Activated CD4-positive, alpha-beta T cell treated with anti-CD3 and anti-CD28 coated beads, Interleukin-2, amount 50 U/mL, for 1 hour (primary cell): ENCODE results near the gene KYAT1.
A peak's percentile ranks its signal among the peaks of the same experiment; 100 is the strongest.

Source experiments
- DNase-seq: peaks from one replicate; pipeline ENCODE4 v3.0.0-alpha.2; 2020

The KYAT1 gene

DNA sequence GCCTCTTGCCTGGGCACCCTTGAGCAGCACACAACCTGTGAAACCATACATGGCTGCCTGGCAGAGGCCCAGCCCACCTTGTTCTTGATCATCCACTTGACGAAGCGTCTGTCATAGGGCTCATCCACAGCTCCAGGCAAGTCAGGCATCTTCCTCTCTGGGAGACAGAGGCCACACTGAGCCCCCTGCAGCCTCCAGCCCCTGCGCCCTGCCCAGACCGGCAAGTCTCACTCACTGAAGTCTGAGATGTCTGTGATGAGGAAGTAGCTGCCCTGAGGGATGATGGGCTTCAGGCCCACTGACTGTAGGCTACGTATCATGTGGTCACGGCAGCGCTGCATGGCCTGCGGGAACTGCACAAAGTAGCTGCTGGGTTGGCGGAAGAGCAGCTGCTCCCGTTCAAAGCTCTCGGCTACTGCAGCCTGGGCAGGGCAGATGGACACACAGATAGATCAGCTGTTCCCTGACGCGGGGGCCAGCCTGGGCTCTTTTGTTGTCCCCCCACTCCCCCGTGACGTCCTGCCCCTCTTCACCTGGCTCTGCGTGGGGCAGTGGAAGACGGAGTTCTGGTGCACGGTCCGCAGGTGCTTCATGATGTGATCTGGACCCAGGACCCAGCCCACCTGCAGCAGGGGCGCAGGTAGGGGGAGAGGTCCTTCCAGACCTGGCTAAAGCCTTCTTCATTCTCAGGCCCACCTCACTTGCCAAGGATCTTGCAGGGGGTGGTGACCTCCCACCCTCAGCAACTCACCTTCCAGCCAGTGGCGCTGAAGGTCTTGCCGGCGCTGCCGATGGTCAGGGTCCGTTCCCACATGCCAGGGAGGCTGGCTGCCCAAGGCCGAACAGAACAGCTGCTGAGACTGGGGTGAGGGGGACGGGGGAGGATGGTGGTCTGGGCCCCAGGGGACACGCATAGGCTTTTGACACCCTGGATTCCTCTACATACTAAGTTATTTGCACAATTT lies 46.2 kb downstream of the KYAT1 start:
- DNase-seq: no peak

DNA sequence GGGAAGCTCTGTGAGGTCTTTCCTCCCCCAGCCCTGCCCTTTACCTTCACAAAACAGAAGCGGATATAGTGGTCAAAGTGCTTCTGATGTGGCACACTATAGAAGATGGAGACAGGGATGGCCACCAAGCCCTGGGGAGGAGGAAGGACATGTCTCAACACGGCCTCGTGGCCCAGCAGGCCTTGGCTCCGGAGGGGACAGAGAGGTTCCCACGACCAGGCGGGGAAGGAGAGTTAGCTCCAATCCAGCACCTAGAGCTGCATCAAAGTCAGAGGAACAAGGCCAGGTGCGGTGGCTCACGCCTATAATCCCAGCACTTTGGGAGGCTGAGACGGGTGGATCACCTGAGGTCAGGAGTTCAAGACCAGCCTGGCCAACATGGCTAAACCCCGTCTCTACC lies 48.1 kb downstream of the KYAT1 start:
- no peak for DNase-seq

DNA sequence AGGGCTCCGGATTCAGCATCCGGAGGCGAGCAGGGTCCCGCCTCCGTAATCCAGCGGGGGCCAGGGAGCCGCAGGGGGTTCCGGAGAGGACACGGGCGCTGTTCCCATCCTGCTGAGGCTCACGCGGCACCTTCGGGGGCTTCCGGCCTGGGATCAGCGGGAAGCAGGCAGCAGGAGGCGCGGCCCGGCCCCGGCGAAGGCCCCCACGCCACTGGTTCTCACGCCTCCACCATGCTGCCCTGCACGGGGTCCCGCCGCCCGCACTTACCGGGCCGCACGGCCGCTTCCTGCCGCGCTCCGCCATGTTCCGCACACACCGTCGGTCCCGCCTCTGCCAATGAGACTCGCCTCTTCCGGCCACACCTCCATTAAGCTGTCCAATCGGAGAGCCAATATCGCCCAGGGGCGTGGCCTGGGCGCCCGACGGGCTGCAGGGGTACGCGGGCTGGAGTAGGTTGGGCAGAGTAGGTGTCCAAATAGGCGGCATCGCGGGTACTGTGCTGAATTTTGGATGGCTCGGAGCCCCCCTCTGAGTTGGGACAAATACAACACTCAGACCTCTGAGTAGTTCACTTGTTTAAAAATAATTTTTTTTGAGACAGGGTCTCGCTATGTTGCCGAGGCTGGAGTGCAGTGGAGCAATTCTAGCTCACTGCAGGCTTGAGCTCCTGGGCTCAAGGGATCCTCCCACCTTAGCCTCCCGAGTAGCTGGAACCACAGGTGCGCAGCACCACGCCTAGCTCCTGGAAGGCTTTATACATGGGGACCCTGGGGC lies 52.1 kb downstream of the KYAT1 start, which contains the start of gene SPOUT1:
Gene SPOUT1, minus strand, starts transcription at position 318 of the 775 bp plus-strand sequence. Its CDS starts 14 bp downstream, at position 304.
- DNase-seq: peak; percentile 90

DNA sequence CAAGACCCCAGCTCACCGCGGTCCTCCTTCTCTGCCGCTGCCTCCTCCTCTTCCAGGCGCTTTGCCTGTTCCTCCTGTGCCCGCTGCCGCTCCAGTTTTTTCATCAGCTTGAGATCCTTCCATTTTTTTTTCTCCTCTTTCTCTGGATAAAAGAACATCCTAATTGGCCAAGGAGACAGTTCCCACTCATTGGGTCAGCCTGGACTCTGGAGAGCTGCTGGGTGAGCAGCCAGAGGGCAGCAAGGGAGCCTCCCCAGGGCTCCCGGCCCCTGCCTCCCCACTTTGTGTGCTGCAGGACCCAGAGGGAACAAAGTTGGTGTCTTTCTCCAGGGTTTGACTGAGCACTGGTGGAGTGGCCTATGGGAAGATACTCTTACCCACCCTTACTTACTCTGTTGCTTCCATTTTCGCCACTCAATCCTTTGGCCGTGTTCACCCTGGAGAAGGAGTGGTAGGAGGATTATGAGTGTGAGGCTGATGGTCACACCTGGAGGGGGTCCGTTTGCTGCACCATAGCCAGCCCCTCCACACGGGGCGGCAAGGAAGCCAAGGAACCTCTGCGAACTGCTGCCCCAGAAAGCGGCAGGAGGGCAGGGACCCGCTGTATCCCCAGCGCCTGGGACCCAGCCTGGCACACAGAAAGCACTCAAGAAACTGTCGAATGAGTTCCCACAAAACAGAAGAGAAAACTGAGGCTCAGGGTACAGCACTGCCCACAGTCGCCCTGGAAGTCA lies 52.9 kb downstream of the KYAT1 start:
- DNase-seq: no peak

DNA sequence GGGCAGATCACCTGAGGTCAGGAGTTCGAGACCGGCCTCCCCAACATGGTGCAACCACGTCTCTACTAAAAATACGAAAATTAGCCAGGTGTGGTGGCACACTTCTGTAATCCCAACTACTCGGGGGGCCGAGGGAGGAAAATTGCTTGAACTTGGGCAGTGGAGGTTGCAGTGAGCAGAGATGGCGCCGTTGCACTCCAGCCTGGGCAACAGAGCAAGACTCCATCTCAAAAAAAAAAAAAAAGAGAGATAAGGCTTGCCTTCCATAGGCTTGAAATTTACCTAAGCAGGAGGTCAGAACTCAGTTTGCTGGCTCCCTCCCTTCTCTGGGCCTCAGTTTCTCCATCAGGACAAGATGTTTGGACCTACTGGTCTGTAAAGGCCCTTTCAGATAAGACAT lies 53.5 kb downstream of the KYAT1 start:
- DNase-seq: no peak

DNA sequence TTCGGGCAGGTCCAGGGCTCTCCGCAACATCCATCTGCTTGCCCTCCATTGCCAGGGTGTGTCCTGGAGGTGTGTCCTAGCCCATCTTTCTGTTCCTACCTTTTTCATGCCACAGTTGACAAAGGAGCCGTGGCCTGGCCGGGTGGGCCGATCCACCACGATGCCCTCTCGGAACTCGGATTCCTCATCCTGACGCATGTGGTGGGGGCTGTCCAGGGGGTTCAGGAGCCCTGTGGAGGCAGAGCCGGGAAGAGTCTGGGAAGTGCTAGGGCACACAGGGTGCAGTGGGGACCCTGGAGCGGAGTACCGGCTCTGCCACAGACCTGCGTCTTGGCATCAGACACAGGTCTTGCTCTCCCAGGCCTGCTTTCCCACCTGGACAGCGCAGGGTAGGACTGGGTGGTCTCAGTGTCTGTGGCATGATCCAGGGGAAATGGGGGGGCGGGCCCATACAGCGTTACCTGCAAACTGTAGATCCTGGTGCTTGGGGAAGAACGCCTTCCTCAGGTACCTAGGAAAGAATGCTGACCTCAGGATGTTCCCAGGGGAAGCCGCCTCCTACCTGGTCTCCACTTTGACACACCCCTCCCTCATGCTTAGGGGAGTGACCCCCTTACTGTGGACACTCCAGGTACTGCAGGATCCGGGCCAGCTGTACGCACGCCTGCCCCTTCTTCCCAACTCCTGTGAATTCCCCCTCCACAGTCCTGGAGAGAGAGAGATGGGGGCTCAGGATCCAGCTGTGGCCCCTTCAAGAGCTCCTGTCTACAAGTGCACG lies 55.6 kb downstream of the KYAT1 start:
- DNase-seq: no peak

DNA sequence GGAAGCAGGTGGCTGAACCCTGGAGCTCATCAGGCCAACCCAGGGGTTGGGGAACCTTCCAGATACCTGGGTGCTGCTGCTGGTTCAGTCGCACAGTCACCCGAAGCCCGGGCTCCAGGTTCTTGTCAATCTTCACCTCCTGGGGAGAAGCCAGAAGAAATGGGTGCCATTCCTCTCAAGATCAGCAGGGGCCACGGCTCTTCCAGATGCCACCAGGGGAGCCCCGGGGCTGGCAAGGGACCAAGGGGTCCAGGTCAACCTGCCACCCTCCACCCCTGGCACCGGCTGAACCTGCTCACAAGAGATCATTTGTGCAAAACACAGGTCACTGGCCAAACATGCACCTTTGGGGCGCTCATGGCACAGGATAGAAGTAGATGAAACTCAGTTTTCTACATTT lies 56.8 kb downstream of the KYAT1 start:
- DNase-seq: no peak

DNA sequence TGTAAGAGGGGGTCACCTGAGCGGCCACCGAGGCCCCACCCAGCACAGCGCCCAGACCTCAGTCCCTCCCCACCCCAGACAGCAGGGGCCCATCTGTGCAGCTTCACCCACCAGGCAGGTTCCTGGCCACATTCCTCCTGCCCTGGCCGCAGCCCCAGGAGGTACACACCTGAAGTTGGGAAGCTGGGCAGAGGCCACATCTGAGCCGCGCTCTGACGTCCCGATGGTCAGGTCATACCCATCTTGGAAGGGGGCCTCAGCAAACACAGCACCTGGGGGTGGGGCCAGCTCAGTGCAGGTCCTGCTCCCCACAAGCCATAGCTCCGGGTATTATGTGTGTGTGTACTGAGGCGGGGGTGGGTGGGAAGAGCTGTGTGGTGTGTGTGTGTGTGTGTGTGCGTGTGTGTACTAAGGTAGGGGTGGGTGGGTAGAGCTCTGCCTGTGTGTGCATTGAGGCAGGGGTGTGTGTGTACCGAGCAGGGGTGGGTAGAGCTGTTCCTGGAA lies 57.8 kb downstream of the KYAT1 start:
- no peak for DNase-seq

DNA sequence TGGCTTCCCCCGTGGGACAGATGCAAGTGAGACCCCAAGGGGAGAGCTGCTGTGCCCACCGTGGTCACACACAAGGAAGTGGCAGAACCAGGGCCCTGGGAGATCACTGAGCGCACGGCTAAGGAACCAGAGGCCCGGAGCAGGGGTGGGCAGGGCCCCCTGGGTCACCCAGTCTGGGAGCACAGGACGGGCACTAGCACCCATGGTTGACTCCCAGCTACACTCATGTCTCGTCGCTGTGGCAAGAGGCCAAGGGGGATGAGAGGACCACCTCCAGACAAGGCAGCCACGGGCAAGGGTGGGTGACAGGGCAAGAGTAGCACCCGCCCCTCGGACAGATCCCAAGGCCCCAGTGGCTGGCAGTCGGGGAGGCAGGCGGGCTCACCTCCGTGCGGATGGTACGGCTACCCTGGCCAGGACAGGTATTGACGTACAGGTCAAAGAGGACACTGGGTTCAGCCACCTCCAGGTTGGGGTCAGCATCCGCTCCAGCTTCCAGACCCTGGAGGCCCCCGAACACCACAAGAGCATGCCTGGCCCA lies 58.3 kb downstream of the KYAT1 start:
- DNase-seq: no peak

DNA sequence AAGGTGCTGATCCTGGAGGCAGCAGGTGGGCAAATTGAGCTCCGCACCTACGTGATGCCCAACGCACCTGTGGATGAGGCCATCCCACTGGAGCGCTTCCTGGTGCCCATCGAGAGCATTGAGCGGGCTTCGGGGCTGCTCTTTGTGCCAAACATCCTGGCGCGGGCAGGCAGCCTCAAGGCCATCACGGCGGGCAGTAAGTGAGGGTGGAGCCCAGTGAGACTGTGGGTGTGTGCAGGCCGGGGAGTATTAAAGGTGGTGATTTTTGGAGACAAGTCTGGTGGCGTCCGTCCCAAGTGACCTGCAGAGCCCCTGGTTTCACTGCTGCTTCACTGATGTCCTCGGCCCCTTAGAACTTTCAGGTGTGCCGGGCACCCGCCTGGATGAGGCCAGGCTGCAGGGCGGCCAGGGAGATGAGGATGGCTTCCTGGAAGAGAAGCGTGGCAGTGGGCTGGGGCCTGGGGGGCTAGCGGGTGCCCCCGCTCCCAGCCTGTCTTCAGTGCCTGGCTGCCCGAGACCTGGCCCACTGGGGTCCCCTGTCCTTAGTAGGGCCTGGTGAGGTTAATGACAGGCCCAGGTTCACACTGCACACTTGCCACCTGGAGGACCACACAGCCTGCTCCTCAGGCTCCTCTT lies 59.2 kb downstream of the KYAT1 start:
- no peak for DNase-seq

DNA sequence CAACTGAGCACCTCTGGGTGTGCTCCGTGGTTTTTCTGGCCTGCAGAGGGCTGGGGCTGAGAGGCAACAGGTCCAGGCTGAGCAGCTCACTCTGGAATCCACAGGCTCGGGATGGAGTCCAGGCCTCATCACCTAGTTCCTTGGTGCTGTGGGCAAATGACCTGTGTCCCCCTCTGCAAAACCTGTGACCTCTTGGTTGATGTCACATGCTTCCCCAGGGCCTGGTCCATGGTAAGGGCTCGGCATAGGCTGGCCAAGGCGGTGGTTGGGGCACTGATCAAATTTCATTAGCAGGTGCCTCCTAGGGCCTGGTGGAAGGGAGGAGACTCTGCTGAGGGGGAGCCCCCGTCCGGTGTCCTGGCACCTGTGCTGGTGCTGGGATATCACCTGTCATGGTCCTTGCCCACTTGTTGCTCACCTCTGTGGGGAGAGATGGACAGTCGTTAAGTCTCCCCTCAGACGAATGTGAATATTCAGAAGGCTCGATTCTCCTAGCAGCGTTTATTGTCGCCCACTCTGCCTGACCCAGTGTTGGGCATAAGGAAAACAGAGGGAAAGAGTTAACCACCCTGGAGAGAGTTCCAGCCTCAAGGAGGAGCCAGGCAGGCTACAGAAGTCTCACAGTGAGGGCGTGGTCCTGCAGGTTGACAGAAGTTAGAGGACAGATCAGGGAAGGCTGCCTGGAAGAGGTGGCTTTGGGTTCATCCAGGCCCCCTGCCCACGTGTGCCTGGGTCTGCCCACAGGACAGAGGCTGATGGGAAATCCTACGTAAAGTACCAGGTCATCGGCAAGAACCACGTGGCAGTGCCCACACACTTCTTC lies 60.0 kb downstream of the KYAT1 start:
- no peak for DNase-seq

DNA sequence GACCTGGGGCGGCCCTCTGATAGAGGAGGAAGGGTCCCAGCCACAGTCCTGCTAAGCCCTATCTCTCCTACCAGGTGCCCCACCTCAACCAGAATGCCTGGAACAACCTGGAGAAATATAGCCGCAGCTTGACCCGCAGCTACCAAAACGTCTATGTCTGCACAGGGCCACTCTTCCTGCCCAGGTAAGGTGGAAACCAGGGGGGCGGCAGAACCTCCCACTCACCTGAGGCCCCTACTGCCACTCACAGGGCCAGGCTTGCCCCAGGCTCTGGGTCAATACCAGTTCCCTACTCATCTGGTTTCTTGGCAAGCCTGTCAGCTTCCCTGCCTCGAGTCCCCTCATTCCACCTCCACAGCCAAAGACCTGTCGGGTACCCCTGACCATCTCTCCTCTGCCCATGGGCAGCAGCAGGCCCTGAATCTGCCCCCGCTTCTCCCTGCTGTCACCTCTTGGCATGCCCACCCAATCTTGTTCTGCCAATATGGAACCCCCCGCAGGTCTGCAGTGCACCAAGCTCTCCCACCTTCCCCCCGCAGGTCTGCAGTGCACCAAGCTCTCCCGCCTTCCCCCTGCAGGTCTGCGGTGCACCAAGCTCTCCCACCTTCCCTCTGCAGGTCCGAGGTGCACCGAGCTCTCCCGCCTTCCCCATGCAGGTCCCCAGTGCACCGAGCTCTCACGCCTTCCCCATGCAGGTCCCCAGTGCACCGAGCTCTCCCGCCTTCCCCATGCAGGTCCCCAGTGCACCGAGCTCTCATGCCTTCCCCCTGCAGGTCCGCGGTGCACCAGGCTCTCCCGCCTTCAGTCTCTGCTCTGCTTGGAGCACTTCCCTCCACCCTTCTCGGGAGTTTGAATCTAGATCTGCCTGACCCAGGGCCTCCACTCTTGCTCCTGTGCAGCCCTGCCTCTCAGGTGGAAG lies 60.8 kb downstream of the KYAT1 start:
- no peak for DNase-seq

DNA sequence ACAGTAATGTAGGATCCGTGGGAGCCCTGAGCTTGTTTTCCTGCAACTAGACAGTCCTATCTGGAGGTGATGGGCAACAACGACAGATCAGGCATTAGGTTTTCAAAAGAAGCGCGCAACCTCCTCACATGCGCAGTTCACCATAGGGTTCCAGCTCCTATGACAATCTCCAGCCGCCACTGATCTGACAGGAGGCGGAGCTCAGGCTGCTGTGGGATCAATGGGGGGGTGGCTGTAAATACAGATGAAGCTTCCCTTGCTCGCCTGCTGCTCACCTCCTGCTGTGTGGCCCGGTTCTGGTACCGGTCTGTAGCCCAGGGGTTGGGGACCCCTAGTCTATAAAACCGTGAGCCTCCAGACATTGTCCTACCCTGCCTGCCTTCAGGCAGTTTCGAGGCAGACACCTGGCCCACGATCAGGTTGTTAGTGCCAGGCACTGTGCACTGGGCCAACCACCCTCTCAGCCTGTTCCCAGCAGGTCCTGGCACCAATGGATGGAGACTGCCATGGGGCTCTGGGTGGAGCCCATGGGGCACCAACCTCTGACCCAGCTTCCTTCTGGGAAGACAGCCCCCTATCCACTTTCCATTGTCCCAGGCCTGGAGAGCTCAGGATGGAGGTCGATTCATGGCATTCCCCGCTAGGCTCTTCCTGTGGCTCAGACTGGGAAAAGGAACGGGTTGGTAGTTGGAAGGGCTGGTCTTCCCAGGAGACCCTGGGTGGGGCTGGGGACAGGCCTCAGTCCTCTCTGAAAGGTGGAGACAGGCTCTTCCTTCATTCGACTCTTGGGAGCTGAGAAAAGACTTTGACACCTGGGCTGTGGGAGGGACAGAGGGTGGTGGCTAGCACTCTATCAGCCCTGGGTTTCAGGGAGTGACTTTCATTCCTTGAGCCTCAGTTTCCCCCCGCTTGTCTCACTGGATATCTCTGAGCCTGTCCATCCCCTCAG lies 61.8 kb downstream of the KYAT1 start:
- no peak for DNase-seq

DNA sequence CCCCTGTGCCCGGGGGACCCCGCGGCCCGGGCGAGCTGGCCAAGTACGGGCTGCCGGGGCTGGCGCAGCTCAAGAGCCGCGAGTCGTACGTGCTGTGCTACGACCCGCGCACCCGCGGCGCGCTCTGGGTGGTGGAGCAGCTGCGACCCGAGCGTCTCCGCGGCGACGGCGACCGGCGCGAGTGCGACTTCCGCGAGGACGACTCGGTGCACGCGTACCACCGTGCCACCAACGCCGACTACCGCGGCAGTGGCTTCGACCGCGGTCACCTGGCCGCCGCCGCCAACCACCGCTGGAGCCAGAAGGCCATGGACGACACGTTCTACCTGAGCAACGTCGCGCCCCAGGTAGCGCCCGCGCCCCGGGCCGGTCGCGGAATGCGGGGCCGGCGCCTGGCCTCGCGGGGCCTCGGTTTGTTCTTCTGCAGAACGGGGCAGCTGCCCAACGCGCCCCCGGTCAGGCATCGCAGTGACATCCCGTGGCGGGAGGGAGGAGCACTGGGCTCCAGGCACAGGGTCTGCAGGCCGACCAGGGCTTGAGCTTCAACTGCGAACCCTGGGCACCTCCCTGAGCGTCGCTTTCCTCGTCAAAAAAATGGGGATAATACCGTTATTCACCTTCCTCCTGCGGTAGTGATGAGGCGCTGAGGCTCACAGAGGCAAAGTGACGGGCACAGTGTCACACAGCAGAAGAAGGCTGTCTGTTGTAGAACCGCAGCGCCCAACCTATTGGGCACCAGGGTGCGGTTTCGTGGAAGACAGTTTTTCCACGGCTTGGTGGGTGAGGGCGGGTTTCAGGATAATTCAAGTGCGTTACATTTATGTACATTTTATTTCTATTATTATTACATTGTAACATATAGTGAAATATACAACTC lies 62.7 kb downstream of the KYAT1 start:
- DNase-seq: peak; percentile 41

DNA sequence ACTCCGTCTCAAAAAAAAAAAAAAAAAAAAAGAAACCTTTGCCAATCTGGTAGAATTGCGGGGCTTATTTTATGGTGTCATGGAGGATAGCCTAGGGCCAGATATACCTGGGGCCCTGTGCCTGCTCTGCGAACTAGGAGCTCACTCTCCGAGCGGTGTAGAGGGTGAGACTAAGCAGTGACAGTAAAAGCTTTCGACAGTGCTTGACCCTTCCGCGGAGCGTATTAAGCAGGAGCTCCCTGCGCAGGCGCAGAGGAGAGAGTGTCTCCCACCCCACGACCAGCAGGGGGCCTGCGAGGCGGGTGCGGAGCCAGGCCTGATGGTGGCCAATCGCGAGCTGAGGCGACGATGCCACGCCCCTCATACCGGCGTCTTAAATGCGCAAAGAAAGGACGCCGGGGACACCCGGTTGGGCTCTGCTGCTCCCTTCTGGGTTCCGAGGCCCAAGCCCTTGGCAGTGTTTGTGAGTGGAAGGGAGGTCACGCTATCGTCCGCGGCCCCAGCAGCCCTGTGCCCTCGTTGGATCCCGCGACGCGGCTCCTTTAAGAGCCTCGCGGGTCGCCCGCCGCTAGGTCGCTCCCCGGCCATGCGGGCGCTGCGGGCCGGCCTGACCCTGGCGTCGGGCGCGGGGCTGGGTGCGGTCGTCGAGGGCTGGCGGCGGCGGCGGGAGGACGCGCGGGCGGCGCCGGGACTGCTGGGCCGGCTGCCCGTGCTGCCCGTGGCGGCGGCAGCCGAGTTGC lies 63.5 kb downstream of the KYAT1 start, which contains the start of gene ENDOG:
Gene ENDOG, plus strand, starts transcription at position 402 of the 740 bp plus-strand sequence. Its CDS starts 185 bp downstream, at position 587.
- peak; percentile 96 for DNase-seq

DNA sequence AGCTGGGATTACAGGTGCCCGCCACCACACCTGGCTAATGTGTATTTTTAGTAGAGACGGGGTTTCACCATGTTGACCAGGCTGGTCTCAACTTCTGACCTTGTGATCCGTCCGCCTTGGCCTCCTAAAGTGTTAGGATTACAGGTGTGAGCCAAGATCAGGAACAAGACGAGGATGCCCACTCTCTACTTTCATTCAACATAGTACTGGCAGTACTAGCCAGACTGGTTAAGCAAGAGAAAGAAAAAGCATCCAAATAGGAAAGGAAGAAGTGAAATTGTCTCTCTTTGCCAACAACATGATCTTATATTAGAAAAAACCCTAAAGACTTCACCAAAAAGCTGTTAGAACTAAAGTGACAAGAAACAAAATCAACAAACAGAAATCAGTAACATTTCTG lies 70.9 kb downstream of the KYAT1 start:
- DNase-seq: no peak
